ENCODE results near the gene PATJ. TPM values are rescaled to one million over a fixed set of nuclear protein-coding genes. Genes with fewer than 3 reads are reported as not detected.

Gene PATJ
- total and polyA plus RNA-seq, 2 donors (not counting 1 experiment from before 2014, with no cell fraction given) = 8.0 to 45.3 TPM

GRCh38 chr1:61950418-61950817 is 208.1 kb downstream of the PATJ start:
- ChIA-PET POLR2A (no interaction called here), CTCF (interaction anchor here (0.9 kb wide), 1 partner anchor 26 kb away, joined by 3 read pairs; no protein-coding TSS in a partner anchor)
- DNase-seq (no peak), ATAC-seq (ENCODE audit: low read depth) (no peak)
- no peaks in the 10 kb centered on the region for H3K36me3 ChIP-seq (replicated peaks in 1 of 2; ENCODE audit: control extremely low read depth in 1 of 2, control insufficient read depth in 1 of 2, extremely low read depth in 1 of 2, insufficient read depth in 2 of 2, low read length in 1 of 2)
- Mint-ChIP-seq H3K4me3 (no peak overlapping the region), H3K27ac (no peak overlapping the region), H3K27me3 (no peaks in the 10 kb centered on the region), H3K9me3 (ENCODE audit: insufficient read depth) (no peaks in the 10 kb centered on the region), H3K4me1 (no peaks in the 10 kb centered on the region)
- intact Hi-C loops (cut with micrococcal nuclease) = no loop called here
- TF ChIP-seq, protein P1, sequence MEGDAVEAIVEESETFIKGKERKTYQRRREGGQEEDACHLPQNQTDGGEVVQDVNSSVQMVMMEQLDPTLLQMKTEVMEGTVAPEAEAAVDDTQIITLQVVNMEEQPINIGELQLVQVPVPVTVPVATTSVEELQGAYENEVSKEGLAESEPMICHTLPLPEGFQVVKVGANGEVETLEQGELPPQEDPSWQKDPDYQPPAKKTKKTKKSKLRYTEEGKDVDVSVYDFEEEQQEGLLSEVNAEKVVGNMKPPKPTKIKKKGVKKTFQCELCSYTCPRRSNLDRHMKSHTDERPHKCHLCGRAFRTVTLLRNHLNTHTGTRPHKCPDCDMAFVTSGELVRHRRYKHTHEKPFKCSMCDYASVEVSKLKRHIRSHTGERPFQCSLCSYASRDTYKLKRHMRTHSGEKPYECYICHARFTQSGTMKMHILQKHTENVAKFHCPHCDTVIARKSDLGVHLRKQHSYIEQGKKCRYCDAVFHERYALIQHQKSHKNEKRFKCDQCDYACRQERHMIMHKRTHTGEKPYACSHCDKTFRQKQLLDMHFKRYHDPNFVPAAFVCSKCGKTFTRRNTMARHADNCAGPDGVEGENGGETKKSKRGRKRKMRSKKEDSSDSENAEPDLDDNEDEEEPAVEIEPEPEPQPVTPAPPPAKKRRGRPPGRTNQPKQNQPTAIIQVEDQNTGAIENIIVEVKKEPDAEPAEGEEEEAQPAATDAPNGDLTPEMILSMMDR (IDR thresholded peaks at IDR 0.05) = no peak
- TF ChIP-seq EZH2 (IDR thresholded peaks at IDR 0.05; ENCODE audit: borderline replicate concordance, insufficient read depth, low read depth, low read length, poor library complexity, severe bottlenecking) = no peak
- H3K27ac ChIP-seq (ENCODE audit: low read length in 2 of 2) = no peak overlapping the region
- H3K4me2 ChIP-seq (replicated peaks; ENCODE audit: low read depth, low read length, poor library complexity, severe bottlenecking) = no peak overlapping the region
- H4K20me1 ChIP-seq (ENCODE audit: control insufficient read depth, insufficient read depth, low read length, poor library complexity, severe bottlenecking) = no peaks in the 10 kb centered on the region
- no peak overlapping the region for H3K9ac ChIP-seq (ENCODE audit: low read length)
- no peak overlapping the region for H2AFZ ChIP-seq (ENCODE audit: insufficient read depth, low read depth, low read length, poor library complexity, severe bottlenecking)
- H3K4me3 ChIP-seq (ENCODE audit: control extremely low read depth in 1 of 5, extremely low read depth in 1 of 5, insufficient read depth in 1 of 5, low read depth in 2 of 5, low read length in 4 of 5) = no peak overlapping the region
- no CpG with 5 or more reads among the region's 2 CpGs for whole genome bisulfite sequencing (ENCODE audit: insufficient coverage)
- no peaks in the 10 kb centered on the region for H3K27me3 ChIP-seq (replicated peaks in 1 of 4; ENCODE audit: control extremely low read depth in 1 of 4, control insufficient read depth in 3 of 4, insufficient read depth in 4 of 4, low read length in 3 of 4)
- H3K4me1 ChIP-seq (ENCODE audit: control insufficient read depth in 2 of 2, insufficient read depth in 2 of 2, low read length in 2 of 2) = no peaks in the 10 kb centered on the region
- no peaks in the 10 kb centered on the region for H3K79me2 ChIP-seq (ENCODE audit: control insufficient read depth, insufficient read depth, low read length)
- no peaks in the 10 kb centered on the region for H3K9me3 ChIP-seq (ENCODE audit: control extremely low read depth in 1 of 3, control insufficient read depth in 2 of 3, insufficient read depth in 1 of 3, low read length in 2 of 3)

GRCh38 chr1:61951731-61952580 is 209.7 kb downstream of the PATJ start:
- Mint-ChIP-seq H3K4me3 (no peak overlapping the region), H3K9me3 (ENCODE audit: insufficient read depth) (no peaks in the 10 kb centered on the region), H3K27ac (no peak overlapping the region), H3K4me1 (no peaks in the 10 kb centered on the region), H3K27me3 (no peaks in the 10 kb centered on the region)
- 96% methylated on average over 8 of the region's 9 CpGs for WGBS (ENCODE audit: insufficient coverage)
- CTCF ChIA-PET = no interaction called here
- Histone ChIP-seq H4K20me1 (ENCODE audit: control insufficient read depth, insufficient read depth, low read length, poor library complexity, severe bottlenecking) (no peaks in the 10 kb centered on the region), H3K4me1 (ENCODE audit: control insufficient read depth in 2 of 2, insufficient read depth in 2 of 2, low read length in 2 of 2) (no peaks in the 10 kb centered on the region), H2AFZ (ENCODE audit: insufficient read depth, low read depth, low read length, poor library complexity, severe bottlenecking) (no peak overlapping the region), H3K27me3 (replicated peaks in 1 of 4; ENCODE audit: control extremely low read depth in 1 of 4, control insufficient read depth in 3 of 4, insufficient read depth in 4 of 4, low read length in 3 of 4) (no peaks in the 10 kb centered on the region), H3K4me2 (replicated peaks; ENCODE audit: low read depth, low read length, poor library complexity, severe bottlenecking) (no peak overlapping the region), H3K27ac (ENCODE audit: low read length in 2 of 2) (no peak overlapping the region), H3K4me3 (ENCODE audit: control extremely low read depth in 1 of 5, extremely low read depth in 1 of 5, insufficient read depth in 1 of 5, low read depth in 2 of 5, low read length in 4 of 5) (no peak overlapping the region), H3K9ac (ENCODE audit: low read length) (no peak overlapping the region), H3K9me3 (ENCODE audit: control extremely low read depth in 1 of 3, control insufficient read depth in 2 of 3, insufficient read depth in 1 of 3, low read length in 2 of 3) (no peaks in the 10 kb centered on the region), H3K79me2 (ENCODE audit: control insufficient read depth, insufficient read depth, low read length) (no peaks in the 10 kb centered on the region), H3K36me3 (replicated peaks in 1 of 2; ENCODE audit: control extremely low read depth in 1 of 2, control insufficient read depth in 1 of 2, extremely low read depth in 1 of 2, insufficient read depth in 2 of 2, low read length in 1 of 2) (no peaks in the 10 kb centered on the region)
- ATAC-seq (ENCODE audit: low read depth) = no peak
- no peak for TF ChIP-seq EZH2 (IDR thresholded peaks at IDR 0.05; ENCODE audit: borderline replicate concordance, insufficient read depth, low read depth, low read length, poor library complexity, severe bottlenecking)
- TF ChIP-seq, protein P1 (IDR thresholded peaks at IDR 0.05) = no peak
- POLR2A ChIA-PET = no interaction called here
- no peak for DNase-seq
- intact Hi-C loops (cut with micrococcal nuclease) = no loop called here
